H9 (cell line): ENCODE results near the gene NFU1. TPM values are rescaled to one million over a fixed set of nuclear protein-coding genes. Genes with fewer than 3 reads are reported as not detected.

Experiments used
- DNase-seq: peaks from one replicate; pipeline ENCODE4 v3.0.0-alpha.2; 2017
- H2AFZ ChIP-seq: one replicate; pipeline ENCODE4 v1.6.1; 2013; ENCODE audit warnings: mild to moderate bottlenecking, low read length, control low read depth, moderate library complexity
- H2AK5ac ChIP-seq: 2 replicates; pipeline ENCODE4 v1.6.1; 2013; ENCODE audit warnings: low read length, control low read depth, mixed read lengths; ENCODE audit not compliant: insufficient read length
- H2BK120ac ChIP-seq: one replicate; pipeline ENCODE4 v1.6.1; 2013; ENCODE audit warnings: low read depth, mild to moderate bottlenecking, low read length, control low read depth, inconsistent platforms; ENCODE audit not compliant: poor library complexity, severe bottlenecking
- H2BK12ac ChIP-seq: 2 replicates; pipeline ENCODE4 v1.6.1; 2013; ENCODE audit warnings: low read length, control low read depth, mixed read lengths, low read depth; ENCODE audit not compliant: insufficient read length
- H2BK15ac ChIP-seq: 2 replicates; pipeline ENCODE4 v1.6.1; 2013; ENCODE audit warnings: low read depth, low read length, control low read depth
- H2BK20ac ChIP-seq: one replicate; pipeline ENCODE4 v1.6.1; 2013; ENCODE audit warnings: low read depth, mild to moderate bottlenecking, low read length, control low read depth, inconsistent platforms; ENCODE audit not compliant: poor library complexity, severe bottlenecking
- H2BK5ac ChIP-seq: 2 replicates; pipeline ENCODE4 v1.6.1; 2013; ENCODE audit warnings: low read length, control low read depth, mixed read lengths; ENCODE audit not compliant: insufficient read length
- H3K14ac ChIP-seq: 2 replicates; pipeline ENCODE4 v1.6.1; 2013; ENCODE audit warnings: low read length, control low read depth; ENCODE audit not compliant: insufficient read depth
- H3K18ac ChIP-seq: 2 replicates; pipeline ENCODE4 v1.6.1; 2013; ENCODE audit warnings: low read depth, mild to moderate bottlenecking, mixed read lengths, low read length, control low read depth; ENCODE audit not compliant: insufficient read length
- H3K23ac ChIP-seq: 2 replicates; pipeline ENCODE4 v1.6.1; 2013; ENCODE audit warnings: low read length, control low read depth, mixed read lengths, low read depth; ENCODE audit not compliant: insufficient read length
- H3K23me2 ChIP-seq: 2 replicates; pipeline ENCODE4 v1.6.1; 2013; ENCODE audit warnings: low read depth, mild to moderate bottlenecking, mixed read lengths, low read length, control low read depth; ENCODE audit not compliant: insufficient read length, poor library complexity, severe bottlenecking
- H3K27ac ChIP-seq: 2 replicates; pipeline ENCODE4 v1.5.1; 2013; ENCODE audit warnings: low read length, control low read depth, mixed read lengths, low read depth; ENCODE audit not compliant: insufficient read length
- H3K27me3 ChIP-seq: 2 replicates; pipeline ENCODE4 v1.6.1; 2013; ENCODE audit warnings: low read length, control low read depth, inconsistent platforms; ENCODE audit not compliant: insufficient read depth
- H3K4ac ChIP-seq: 2 replicates; pipeline ENCODE4 v1.6.1; 2013; ENCODE audit warnings: low read depth, mild to moderate bottlenecking, control low read depth, inconsistent platforms, low read length, moderate library complexity
- H3K4me1 ChIP-seq: 2 replicates; pipeline ENCODE4 v1.6.1; 2013; ENCODE audit warnings: low read length, control low read depth, inconsistent platforms; ENCODE audit not compliant: insufficient read depth
- H3K4me2 ChIP-seq: 2 replicates; pipeline ENCODE4 v1.6.1; 2013; ENCODE audit warnings: low read length, control low read depth, mixed read lengths; ENCODE audit not compliant: insufficient read length, insufficient read depth
- H3K56ac ChIP-seq: 2 replicates; pipeline ENCODE4 v1.6.1; 2013; ENCODE audit warnings: low read depth, mild to moderate bottlenecking, mixed read lengths, low read length, control low read depth; ENCODE audit not compliant: insufficient read length
- H3K79me1 ChIP-seq: 2 replicates; pipeline ENCODE4 v1.6.1; 2013; ENCODE audit warnings: low read depth, mild to moderate bottlenecking, moderate library complexity, low read length, control low read depth, inconsistent platforms; ENCODE audit not compliant: insufficient read depth, poor library complexity, severe bottlenecking
- H3K79me2 ChIP-seq: 2 replicates; pipeline ENCODE4 v1.6.1; 2013; ENCODE audit warnings: low read length, control low read depth, inconsistent platforms; ENCODE audit not compliant: insufficient read depth
- H3K9ac ChIP-seq: 2 replicates; pipeline ENCODE4 v1.6.1; 2013; ENCODE audit warnings: low read length, control low read depth, mixed read lengths; ENCODE audit not compliant: insufficient read length; ENCODE audit errors: extremely low read depth
- H3K9me3 ChIP-seq: one replicate; pipeline ENCODE4 v1.6.1; 2013; ENCODE audit warnings: low read depth, low read length, inconsistent platforms; ENCODE audit not compliant: control insufficient read depth
- H3T11ph ChIP-seq: one replicate; pipeline ENCODE4 v1.6.1; 2013; ENCODE audit warnings: mild to moderate bottlenecking, low read length, control low read depth, inconsistent platforms
- H4K20me1 ChIP-seq: one replicate; pipeline ENCODE4 v1.6.1; 2013; ENCODE audit not compliant: control insufficient read depth, insufficient read length, insufficient read depth
- H4K5ac ChIP-seq: 2 replicates; pipeline ENCODE4 v1.6.1; 2013; ENCODE audit warnings: low read depth, mild to moderate bottlenecking, mixed read lengths, low read length, control low read depth; ENCODE audit not compliant: insufficient read length
- H4K8ac ChIP-seq: replicated peaks from 2 replicates; pipeline ENCODE4 v1.6.1; 2013; ENCODE audit warnings: low read length, control low read depth, mixed read lengths, low read depth; ENCODE audit not compliant: insufficient read length
- H4K91ac ChIP-seq: 2 replicates; pipeline ENCODE4 v1.6.1; 2013; ENCODE audit warnings: low read depth, mild to moderate bottlenecking, moderate library complexity, mixed read lengths, low read length, control low read depth; ENCODE audit not compliant: insufficient read length
- H3K27ac Mint-ChIP-seq, 3 experiments: 2 replicates in 2 of 3; 3 replicates in 1 of 3; pipeline ENCODE4 v1.8.0; 2020 to 2021; ENCODE audit warnings: mixed read lengths in 3 of 3, mild to moderate bottlenecking in 1 of 3, moderate library complexity in 1 of 3
- H3K27me3 Mint-ChIP-seq: 2 replicates; pipeline ENCODE4 v1.8.0; 2021; ENCODE audit warnings: low read depth, mild to moderate bottlenecking, moderate library complexity, mixed read lengths
- H3K36me3 Mint-ChIP-seq, 3 experiments: 2 replicates in 2 of 3; 3 replicates in 1 of 3; pipeline ENCODE4 v1.8.0; 2020 to 2021; ENCODE audit warnings: low read depth in 3 of 3, mixed read lengths in 3 of 3; ENCODE audit not compliant: insufficient read depth in 1 of 3
- H3K4me1 Mint-ChIP-seq, 2 experiments: 2 replicates each; pipeline ENCODE4 v1.8.0; 2020; ENCODE audit warnings: mixed read lengths in 2 of 2
- H3K4me3 Mint-ChIP-seq, 2 experiments: 2 replicates in 1 of 2; 3 replicates in 1 of 2; pipeline ENCODE4 v1.8.0; 2020 to 2021; ENCODE audit warnings: mild to moderate bottlenecking in 2 of 2, mixed read lengths in 2 of 2, moderate library complexity in 1 of 2
- H3K9me3 Mint-ChIP-seq, 2 experiments: 2 replicates in 1 of 2; 3 replicates in 1 of 2; pipeline ENCODE4 v1.8.0; 2020; ENCODE audit warnings: mild to moderate bottlenecking in 2 of 2, mixed read lengths in 2 of 2, moderate library complexity in 1 of 2
- CTCF ChIP-seq: fragments of 200-600 bp; sonication (generic); conservative IDR thresholded peaks from 3 replicates; pipeline ENCODE4 v1.8.0; 2021; ENCODE audit warnings: antibody characterized with exemption, mild to moderate bottlenecking
- WGBS: extraction: QIAGEN DNeasy Blood & Tissue Kit; methylation state at CpG from one replicate; pipeline ENCODE4 v1.1.7; 2013; ENCODE audit warnings: missing lambda C conversion rate, low lambda C conversion rate, mixed read lengths; ENCODE audit not compliant: insufficient read length; ENCODE audit errors: extremely low coverage; 5-methylcytosine and 5-hydroxymethylcytosine counted together
- total RNA-seq: library from RNA; stranded (reverse); gene quantifications from 2 replicates; pipeline ENCODE4 v1.2.1, GENCODE V29; 2021

NFU1 gene
- total RNA-seq, 1 experiment from 2014 or later, result 61.4 TPM

- Mint-ChIP-seq H3K9me3 (no peaks in the 10 kb centered on the region), H3K27ac (no peak overlapping the region), H3K4me1 (peaks cover 26 to 33% of the 10 kb centered on the region in 2 experiments), H3K27me3 (no peaks in the 10 kb centered on the region; the same call in 1 of the 2 replicates), H3K4me3 (peak overlapping the region; percentile 84 to 90), H3K36me3 (peaks cover 2 to 13% (median 6%) of the 10 kb centered on the region in 3 experiments; a peak in 5 of 7 replicates)
- H3K56ac ChIP-seq, result no peak overlapping the region
- no peak overlapping the region for H2BK120ac ChIP-seq
- H3K23ac ChIP-seq, result no peak overlapping the region
- peak overlapping the region; percentile 77 for H3K4me2 ChIP-seq
- H3K18ac ChIP-seq, result no peak overlapping the region
- no CpG with 5 or more reads among the region's 8 CpGs for WGBS
- peaks cover 1% of the 10 kb centered on the region for H3K79me1 ChIP-seq
- H3T11ph ChIP-seq, result no peak overlapping the region
- no peak overlapping the region for H2BK20ac ChIP-seq
- H4K8ac ChIP-seq, result no peak overlapping the region
- no peaks in the 10 kb centered on the region for H3K9me3 ChIP-seq
- no peak overlapping the region for H2BK12ac ChIP-seq
- no peak overlapping the region; the same call in 1 of the 2 replicates for H2BK15ac ChIP-seq
- H4K5ac ChIP-seq, result no peak overlapping the region
- H3K27ac ChIP-seq, result no peak overlapping the region
- no peak overlapping the region for H3K4ac ChIP-seq
- H2AFZ ChIP-seq, result no peak overlapping the region
- H3K23me2 ChIP-seq, result peaks cover 3% of the 10 kb centered on the region
- H2AK5ac ChIP-seq, result no peak overlapping the region
- H3K27me3 ChIP-seq, result no peaks in the 10 kb centered on the region
- peaks cover 2% of the 10 kb centered on the region; the same call in 1 of the 2 replicates for H3K79me2 ChIP-seq
- DNase-seq, result no peak
- no peak overlapping the region for H3K14ac ChIP-seq
- no peak overlapping the region for H2BK5ac ChIP-seq
- no peak overlapping the region for H4K91ac ChIP-seq
- H3K9ac ChIP-seq, result no peak overlapping the region
- H4K20me1 ChIP-seq, result no peaks in the 10 kb centered on the region
- TF ChIP-seq CTCF, result no peak
- H3K4me1 ChIP-seq, result no peaks in the 10 kb centered on the region
Measured at GRCh38 chr2:69385443-69386151, 51.6 kb downstream of the NFU1 start.
